GM23248 (cell line): Measurements from ENCODE around the gene SNRNP70. TPM values are rescaled to one million over a fixed set of nuclear protein-coding genes. Genes with fewer than 3 reads are reported as not detected.

Experiments
- DNase-seq: peaks from one replicate; pipeline ENCODE4 v3.0.0-alpha.2; 2015
- H2AFZ ChIP-seq: fragments of 200-600 bp; sonication (generic); 2 replicates; pipeline ENCODE4 v1.6.1; 2016; ENCODE audit warnings: antibody characterized with exemption
- H3F3A ChIP-seq: fragments of 200-600 bp; sonication (generic); 2 replicates; pipeline ENCODE4 v1.6.1; 2016; ENCODE audit warnings: mild to moderate bottlenecking, antibody characterized with exemption, mixed run types; ENCODE audit not compliant: insufficient read depth
- H3K27ac ChIP-seq: fragments of 200-600 bp; sonication (generic); 2 replicates; pipeline ENCODE4 v1.5.1; 2016; ENCODE audit warnings: mild to moderate bottlenecking
- H3K27me3 ChIP-seq: fragments of 200-600 bp; sonication (generic); replicated peaks from 2 replicates; pipeline ENCODE4 v1.6.1; 2016; ENCODE audit warnings: mild to moderate bottlenecking; ENCODE audit not compliant: insufficient read depth
- H3K36me3 ChIP-seq: fragments of 200-600 bp; sonication (generic); 2 replicates; pipeline ENCODE4 v1.6.1; 2016; ENCODE audit warnings: low read depth, mild to moderate bottlenecking
- H3K4me1 ChIP-seq: fragments of 200-600 bp; sonication (generic); 2 replicates; pipeline ENCODE4 v1.6.1; 2016; ENCODE audit warnings: mild to moderate bottlenecking; ENCODE audit not compliant: insufficient read depth
- H3K4me2 ChIP-seq: fragments of 200-600 bp; sonication (generic); one replicate; pipeline ENCODE4 v1.6.1; 2016; ENCODE audit warnings: mild to moderate bottlenecking; ENCODE audit not compliant: unreplicated experiment
- H3K4me3 ChIP-seq: fragments of 200-600 bp; sonication (generic); 2 replicates; pipeline ENCODE4 v1.5.1; 2016; ENCODE audit warnings: mild to moderate bottlenecking
- H3K79me2 ChIP-seq: fragments of 200-600 bp; sonication (generic); 2 replicates; pipeline ENCODE4 v1.6.1; 2016; ENCODE audit warnings: mild to moderate bottlenecking; ENCODE audit not compliant: insufficient read depth
- H3K9ac ChIP-seq: fragments of 200-600 bp; sonication (generic); 2 replicates; pipeline ENCODE4 v1.6.1; 2016; ENCODE audit warnings: mild to moderate bottlenecking
- H3K9me2 ChIP-seq: fragments of 200-600 bp; sonication (generic); 2 replicates; pipeline ENCODE4 v1.6.1; 2016; ENCODE audit warnings: mixed run types, mild to moderate bottlenecking, moderate library complexity; ENCODE audit not compliant: insufficient read depth
- H3K9me3 ChIP-seq: fragments of 200-600 bp; sonication (generic); one replicate; pipeline ENCODE4 v1.6.1; 2017; ENCODE audit warnings: low read depth
- H4K20me1 ChIP-seq: fragments of 200-600 bp; sonication (generic); 2 replicates; pipeline ENCODE4 v1.6.0; 2016; ENCODE audit not compliant: insufficient read depth
- EZH2 ChIP-seq: fragments of 200-600 bp; sonication (generic); IDR thresholded peaks from 2 replicates; pipeline ENCODE4 v1.6.1; 2018; ENCODE audit warnings: antibody characterized with exemption, mild to moderate bottlenecking; ENCODE audit not compliant: insufficient read depth, poor library complexity, severe bottlenecking
- EZH2phosphoT487 ChIP-seq: fragments of 200-600 bp; sonication (generic); IDR thresholded peaks from 2 replicates; pipeline ENCODE4 v1.6.1; 2018; ENCODE audit warnings: antibody characterized with exemption, moderate library complexity, mild to moderate bottlenecking, low read depth; ENCODE audit not compliant: insufficient read depth
- WGBS, 2 experiments: methylation state at CpG; one replicate each; pipeline ENCODE4 v1.1.6; 2015 to 2017; ENCODE audit warnings: low lambda C conversion rate in 2 of 2, low coverage in 1 of 2; ENCODE audit errors: missing lambda C conversion rate in 2 of 2; 5-methylcytosine and 5-hydroxymethylcytosine counted together
- in situ Hi-C: fragments of 300-500 bp; cut with MboI; formaldehyde crosslinking; loops from 2 replicates; pipeline ENCODE4 v1.15.0; 2020
- polyA plus RNA-seq: library from polyadenylated mRNA; unstranded; fragments of >200 nt; fragmentation: Nextera tagmentation; extraction: Ambion mirVana; gene quantifications from 2 replicates; pipeline ENCODE4 v1.2.1, GENCODE V29; 2016
- total RNA-seq: library from RNA; depleted of rRNA; stranded (reverse); fragments of >200 nt; shearing (Covaris generic); gene quantifications from 2 replicates; pipeline ENCODE4 v1.2.3, GENCODE V29; 2014

The SNRNP70 gene
- total and polyA plus RNA-seq, 2 experiments from 2014 or later: 104 to 146 TPM

DNA sequence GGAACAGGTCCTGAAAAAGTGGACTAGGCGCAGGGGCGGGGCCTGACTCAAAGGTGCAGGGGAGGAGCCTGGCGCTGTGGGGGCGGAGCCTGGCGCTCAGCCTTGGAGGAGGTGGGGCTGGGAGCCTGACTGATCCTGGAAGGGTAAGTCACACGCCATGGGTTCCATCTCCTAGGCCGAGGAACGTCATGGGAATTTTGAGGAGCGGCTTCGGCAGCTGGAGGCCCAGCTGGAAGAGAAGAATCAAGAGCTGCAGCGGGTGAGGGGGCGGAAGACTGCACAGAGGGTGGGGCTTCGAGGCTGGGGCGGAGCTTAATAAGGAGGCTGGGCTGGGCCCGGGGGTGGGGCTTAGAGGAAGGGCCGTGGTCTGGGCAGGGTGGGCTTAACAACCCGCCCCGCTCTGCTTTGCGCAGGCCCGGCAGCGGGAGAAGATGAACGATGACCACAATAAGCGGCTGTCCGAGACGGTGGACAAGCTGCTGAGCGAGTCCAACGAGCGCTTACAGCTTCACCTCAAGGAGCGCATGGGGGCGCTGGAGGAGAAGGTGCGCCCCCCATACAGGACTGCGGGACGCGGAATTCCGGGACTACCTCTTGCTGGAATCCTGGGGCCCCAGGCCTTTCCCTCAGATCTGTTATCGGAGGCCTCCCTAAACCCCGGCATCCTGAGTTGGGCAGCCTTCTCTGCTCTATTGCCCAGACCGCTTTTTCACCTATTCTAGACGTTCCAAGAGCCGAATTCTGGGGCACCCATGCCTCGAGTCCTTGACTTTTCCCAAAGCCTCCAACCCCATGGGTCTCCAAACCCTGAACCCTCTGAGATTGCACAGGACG is 48.6 kb downstream of the SNRNP70 start:
- peak; percentile 33 for DNase-seq
- in situ Hi-C loops: no loop called here
- TF ChIP-seq EZH2 (no peak), EZH2phosphoT487 (no peak)
- 59 to 66% methylated on average over 38 to 42 of the region's 42 CpGs for WGBS, 2 experiments
- H3K9me2 ChIP-seq: no peaks in the 10 kb centered on the region
- no peaks in the 10 kb centered on the region for H4K20me1 ChIP-seq
- no peak overlapping the region for H3K27ac ChIP-seq
- no peak overlapping the region for H2AFZ ChIP-seq
- H3K4me3 ChIP-seq: no peak overlapping the region
- no peaks in the 10 kb centered on the region for H3K27me3 ChIP-seq
- H3K9ac ChIP-seq: no peak overlapping the region
- no peaks in the 10 kb centered on the region for H3K79me2 ChIP-seq
- H3K9me3 ChIP-seq: no peaks in the 10 kb centered on the region
- H3K4me2 ChIP-seq: no peak overlapping the region
- no peaks in the 10 kb centered on the region for H3K36me3 ChIP-seq
- no peaks in the 10 kb centered on the region for H3K4me1 ChIP-seq
- 0 out of 2 replicates have a peak, but pooled peaks cover under 1% of the 10 kb centered on the region for H3F3A ChIP-seq

DNA sequence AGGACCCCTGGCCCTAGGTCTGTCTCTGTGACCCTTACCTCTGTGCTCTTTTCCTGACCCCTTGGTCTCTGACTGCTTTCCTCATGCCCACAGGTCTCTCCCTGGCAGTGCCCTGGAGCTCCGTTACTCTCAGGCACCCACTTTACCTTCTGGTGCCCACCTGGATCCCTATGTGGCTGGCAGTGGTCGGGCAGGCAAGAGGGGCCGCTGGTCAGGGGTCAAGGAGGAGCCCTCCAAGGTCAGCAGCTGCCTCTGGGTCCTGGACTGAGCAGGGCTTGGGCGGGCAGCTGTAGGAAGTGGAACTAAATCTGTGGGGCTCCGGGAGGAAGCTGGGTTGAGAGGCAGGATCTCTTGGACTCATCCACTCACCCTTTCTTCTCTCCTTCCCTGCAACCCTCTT is 50.4 kb downstream of the SNRNP70 start:
- DNase-seq: no peak
- no peaks in the 10 kb centered on the region for H3K9me2 ChIP-seq
- no peak overlapping the region for H3K4me2 ChIP-seq
- no peaks in the 10 kb centered on the region for H3K36me3 ChIP-seq
- no peaks in the 10 kb centered on the region for H3K79me2 ChIP-seq
- H4K20me1 ChIP-seq: no peaks in the 10 kb centered on the region
- no peak overlapping the region for H2AFZ ChIP-seq
- no peak overlapping the region for H3K4me3 ChIP-seq
- H3K4me1 ChIP-seq: no peaks in the 10 kb centered on the region
- H3F3A ChIP-seq: no peaks in the 10 kb centered on the region
- H3K27me3 ChIP-seq: no peaks in the 10 kb centered on the region
- in situ Hi-C loops: no loop called here
- no peak overlapping the region for H3K27ac ChIP-seq
- WGBS, 2 experiments: 80 to 84% methylated on average over 5 of the region's 5 CpGs
- H3K9me3 ChIP-seq: no peaks in the 10 kb centered on the region
- no peak overlapping the region for H3K9ac ChIP-seq
- TF ChIP-seq EZH2phosphoT487 (no peak), EZH2 (no peak)

DNA sequence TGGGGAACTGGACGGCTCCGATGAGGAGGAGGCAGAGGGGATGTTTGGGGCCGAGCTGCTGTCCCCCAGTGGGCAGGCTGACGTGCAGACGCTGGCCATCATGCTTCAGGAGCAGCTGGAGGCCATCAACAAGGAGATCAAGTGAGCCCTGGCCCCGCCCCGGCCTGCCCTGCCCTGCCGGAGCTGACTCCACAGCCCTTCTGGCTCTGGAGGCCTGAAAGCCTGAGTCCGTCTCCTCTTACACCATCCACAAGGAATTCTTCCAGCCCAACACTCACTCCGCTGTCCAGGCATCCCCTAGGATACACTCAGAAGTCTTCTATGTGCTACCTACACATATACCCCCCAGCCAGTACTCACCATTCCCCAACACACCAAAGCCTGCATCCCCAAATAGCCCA is 51.5 kb downstream of the SNRNP70 start:
- H3K4me3 ChIP-seq: no peak overlapping the region
- no peak for DNase-seq
- H3K4me2 ChIP-seq: no peak overlapping the region
- H3K4me1 ChIP-seq: no peaks in the 10 kb centered on the region
- H3K79me2 ChIP-seq: no peaks in the 10 kb centered on the region
- no peaks in the 10 kb centered on the region for H4K20me1 ChIP-seq
- H2AFZ ChIP-seq: no peak overlapping the region
- no peak for TF ChIP-seq EZH2
- TF ChIP-seq EZH2phosphoT487: no peak
- no peaks in the 10 kb centered on the region for H3F3A ChIP-seq
- WGBS, 2 experiments: 68 to 71% methylated on average over 10 of the region's 10 CpGs
- no peaks in the 10 kb centered on the region for H3K9me3 ChIP-seq
- in situ Hi-C loops: no loop called here
- no peak overlapping the region for H3K27ac ChIP-seq
- H3K36me3 ChIP-seq: no peaks in the 10 kb centered on the region
- no peak overlapping the region for H3K9ac ChIP-seq
- no peaks in the 10 kb centered on the region for H3K9me2 ChIP-seq
- no peaks in the 10 kb centered on the region for H3K27me3 ChIP-seq

DNA sequence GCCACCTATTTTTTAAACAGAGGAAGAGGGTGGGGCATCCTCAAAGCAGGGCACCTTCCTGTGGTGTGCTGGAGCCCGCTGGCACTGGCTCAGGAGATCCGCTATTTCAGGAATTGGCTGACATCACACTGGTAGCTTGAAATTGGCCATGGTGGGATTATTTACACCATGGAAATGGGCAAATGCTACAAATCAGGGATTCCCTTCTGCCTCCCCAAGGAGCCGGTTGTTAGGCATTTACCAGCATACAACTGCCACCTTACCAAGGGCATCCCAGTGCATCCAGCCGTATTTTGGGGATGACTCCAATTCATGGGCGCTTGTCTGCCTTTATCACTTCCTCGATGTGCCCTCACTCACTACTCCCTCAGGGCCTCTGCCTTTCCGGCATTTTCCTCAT is 55.7 kb downstream of the SNRNP70 start:
- in situ Hi-C loops: no loop called here
- TF ChIP-seq EZH2phosphoT487: no peak
- TF ChIP-seq EZH2: no peak
- Histone ChIP-seq H3K79me2 (no peaks in the 10 kb centered on the region), H3K27ac (no peak overlapping the region), H4K20me1 (no peaks in the 10 kb centered on the region), H3K4me2 (no peak overlapping the region), H3K4me3 (no peak overlapping the region), H3F3A (no peaks in the 10 kb centered on the region), H3K9me2 (no peaks in the 10 kb centered on the region), H3K4me1 (peaks cover 4% of the 10 kb centered on the region; the same call in 1 of the 2 replicates), H3K27me3 (no peaks in the 10 kb centered on the region), H3K9me3 (no peaks in the 10 kb centered on the region), H2AFZ (no peak overlapping the region), H3K36me3 (no peaks in the 10 kb centered on the region), H3K9ac (no peak overlapping the region)
- WGBS, 2 experiments: 85 to 86% methylated on average over 7 of the region's 7 CpGs
- DNase-seq: no peak
